HepG2 (cell line): ENCODE data around the gene VGLL4. TPM values are rescaled to one million over a fixed set of nuclear protein-coding genes. Genes with fewer than 3 reads are reported as not detected.
A peak's percentile ranks its signal among the peaks of the same experiment; 100 is the strongest.

Experiments used
- CBX2 ChIP-seq, 2 experiments: fragments of 200-600 bp in 1 of 2; sonication (generic); formaldehyde crosslinking in 1 of 2; IDR thresholded peaks; 2 replicates each; pipeline versions ENCODE4 v1.7.0 to v1.8.1; 2018 to 2022; ENCODE audit warnings: low read depth in 2 of 2, low read length in 1 of 2, mild to moderate bottlenecking in 1 of 2, missing genetic modification reagents in 1 of 2
- CREB1 ChIP-seq, 2 experiments: fragments of 450-650 bp in 1 of 2; IDR thresholded peaks; 2 replicates each; pipeline ENCODE4 v1.6.1; 2016 to 2017; ENCODE audit warnings: control low read depth in 1 of 2, mild to moderate bottlenecking in 1 of 2, missing compliant biosample characterization in 1 of 2, missing genetic modification characterization in 1 of 2
- DR1 ChIP-seq: sonication (generic); formaldehyde crosslinking; IDR thresholded peaks from 2 replicates; pipeline ENCODE4 v1.8.0; 2021; ENCODE audit warnings: mild to moderate bottlenecking, missing genetic modification reagents, inconsistent platforms
- ELF3 ChIP-seq: IDR thresholded peaks from 2 replicates; pipeline ENCODE4 v1.6.1; 2016; ENCODE audit warnings: missing genetic modification reagents, missing compliant biosample characterization
- FLYWCH1 ChIP-seq: sonication (generic); formaldehyde crosslinking; IDR thresholded peaks from 2 replicates; pipeline ENCODE4 v1.8.1; 2023; ENCODE audit warnings: mild to moderate bottlenecking, missing genetic modification reagents
- FOXP1 ChIP-seq, 2 experiments: fragments of 450-650 bp in 1 of 2; IDR thresholded peaks; 2 replicates each; pipeline ENCODE4 v1.6.1; 2017 to 2018; ENCODE audit warnings: antibody characterized with exemption in 1 of 2
- GATAD2A ChIP-seq: IDR thresholded peaks from 2 replicates; pipeline ENCODE4 v1.6.1; 2016
- SOX5 ChIP-seq: IDR thresholded peaks from 2 replicates; pipeline ENCODE4 v1.6.1; 2016; ENCODE audit warnings: borderline replicate concordance
- TEAD3 ChIP-seq: optimal IDR thresholded peaks from 2 replicates; pipeline ENCODE3; 2016; ENCODE audit warnings: borderline replicate concordance
- ZKSCAN8 ChIP-seq: IDR thresholded peaks from 2 replicates; pipeline ENCODE4 v1.6.1; 2016; ENCODE audit warnings: borderline replicate concordance, missing genetic modification reagents, missing compliant biosample characterization
- ZMAT3 ChIP-seq: sonication (generic); formaldehyde crosslinking; conservative IDR thresholded peaks from 2 replicates; pipeline ENCODE4 v1.7.0; 2021; ENCODE audit warnings: missing genetic modification reagents
- ZNF225 ChIP-seq: sonication (generic); formaldehyde crosslinking; IDR thresholded peaks from 2 replicates; pipeline ENCODE4 v1.4.0; 2020; ENCODE audit warnings: mild to moderate bottlenecking, missing genetic modification reagents
- ZNF333 ChIP-seq: sonication (generic); formaldehyde crosslinking; IDR thresholded peaks from 2 replicates; pipeline ENCODE4 v1.4.0; 2020; ENCODE audit warnings: mild to moderate bottlenecking, missing genetic modification reagents, borderline replicate concordance
- ZNF441 ChIP-seq: sonication (generic); formaldehyde crosslinking; IDR thresholded peaks from 2 replicates; pipeline ENCODE4 v1.7.0; 2021; ENCODE audit warnings: missing genetic modification reagents, borderline replicate concordance
- ZNF747 ChIP-seq: sonication (generic); formaldehyde crosslinking; IDR thresholded peaks from 2 replicates; pipeline ENCODE4 v1.8.1; 2023; ENCODE audit warnings: missing genetic modification reagents, mild to moderate bottlenecking, borderline replicate concordance
- ZNF773 ChIP-seq: sonication (generic); formaldehyde crosslinking; IDR thresholded peaks from 2 replicates; pipeline ENCODE4 v1.4.0; 2020; ENCODE audit warnings: missing genetic modification reagents, borderline replicate concordance
- ZNF775 ChIP-seq: sonication (generic); formaldehyde crosslinking; IDR thresholded peaks from 2 replicates; pipeline ENCODE4 v1.4.0; 2020; ENCODE audit warnings: missing genetic modification reagents, mild to moderate bottlenecking, moderate library complexity, borderline replicate concordance
- polyA plus RNA-seq, 8 experiments: library from polyadenylated mRNA; depleted of rRNA in 3 of 8; stranded (reverse) in 7 of 8; unstranded in 1 of 8; fragments of >200 nt; fragmentation: Illumina TruSeq in 4 of 8; extraction: Trizol in 4 of 8; gene quantifications; 2 replicates each; pipeline versions ENCODE4 v1.2.1 to v1.2.3, GENCODE V29; 2011 to 2016; ENCODE audit warnings: low read depth in 4 of 8, missing spikeins in 1 of 8, mixed read lengths in 1 of 8; ENCODE audit not compliant: insufficient read depth in 1 of 8
- total RNA-seq, 5 experiments: library from RNA; depleted of rRNA; stranded (reverse); fragments of >200 nt; fragmentation: Illumina TruSeq; extraction: Trizol; gene quantifications; 2 replicates each; pipeline ENCODE4 v1.2.3, GENCODE V29; 2016; ENCODE audit warnings: low read depth in 1 of 5
- TF ChIP-seq, protein P1 (sequence below): sonication (generic); formaldehyde crosslinking; IDR thresholded peaks from 2 replicates; pipeline ENCODE4 v1.5.1; 2020; ENCODE audit warnings: mild to moderate bottlenecking, missing genetic modification reagents, borderline replicate concordance
- TF ChIP-seq, protein P2 (sequence below): sonication (generic); formaldehyde crosslinking; IDR thresholded peaks from 2 replicates; pipeline ENCODE4 v1.8.0; 2022; ENCODE audit warnings: missing genetic modification reagents, mild to moderate bottlenecking, inconsistent platforms, borderline replicate concordance
- TF ChIP-seq, protein P3 (sequence below): sonication (generic); formaldehyde crosslinking; IDR thresholded peaks from 2 replicates; pipeline ENCODE4 v1.4.0; 2020; ENCODE audit warnings: missing genetic modification reagents

The VGLL4 gene
- total and polyA plus RNA-seq, 2 of the 13 experiments (the other 11 are each of a cell fraction or from before 2014, with no cell fraction given): 23.2 to 39.0 TPM

DNA sequence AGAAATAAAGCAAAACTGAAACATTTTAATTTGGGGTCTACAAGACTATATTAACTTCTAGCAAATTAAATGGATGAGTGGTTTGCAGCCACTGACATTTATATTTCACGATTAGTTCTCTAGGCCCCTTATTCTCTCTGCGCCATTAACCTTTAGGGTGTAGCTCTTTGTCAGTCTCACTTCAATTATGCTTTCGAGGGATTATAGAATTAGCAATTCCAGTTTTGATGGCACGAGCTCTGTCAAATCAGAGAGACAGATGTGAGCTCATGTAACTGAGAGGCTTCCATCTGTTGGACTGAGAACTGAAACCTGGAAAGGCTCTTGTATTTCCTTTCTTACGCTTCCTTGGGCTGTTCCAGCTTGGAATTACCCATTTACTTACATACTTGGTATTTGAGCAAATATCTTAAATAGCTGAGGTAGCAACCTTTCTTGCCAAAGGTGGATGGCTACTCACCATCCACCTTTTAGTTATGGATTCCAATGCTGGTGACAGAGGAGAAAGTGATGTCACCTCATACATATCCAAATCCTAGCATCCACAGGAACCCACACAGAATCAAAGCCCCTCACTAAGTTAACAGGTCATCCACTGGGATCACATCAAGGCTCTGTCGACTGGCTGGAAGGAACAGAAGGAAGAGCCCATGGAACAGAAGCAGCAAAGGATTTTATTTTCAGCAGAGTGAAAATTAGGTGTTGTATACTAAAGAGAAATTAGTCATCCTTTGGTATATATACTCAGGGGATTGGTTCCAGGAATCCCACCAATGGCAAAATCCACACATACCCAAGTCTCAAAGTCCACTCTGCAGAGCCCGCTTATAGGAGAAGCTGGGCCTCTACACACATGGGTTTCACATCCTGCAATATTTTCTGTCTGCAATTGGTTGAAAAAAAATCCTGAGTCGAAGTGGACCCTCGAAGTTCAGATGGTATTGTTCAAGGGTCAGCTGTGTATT is 20.8 kb downstream of the VGLL4 start (continued):
- TF ChIP-seq, protein P1, sequence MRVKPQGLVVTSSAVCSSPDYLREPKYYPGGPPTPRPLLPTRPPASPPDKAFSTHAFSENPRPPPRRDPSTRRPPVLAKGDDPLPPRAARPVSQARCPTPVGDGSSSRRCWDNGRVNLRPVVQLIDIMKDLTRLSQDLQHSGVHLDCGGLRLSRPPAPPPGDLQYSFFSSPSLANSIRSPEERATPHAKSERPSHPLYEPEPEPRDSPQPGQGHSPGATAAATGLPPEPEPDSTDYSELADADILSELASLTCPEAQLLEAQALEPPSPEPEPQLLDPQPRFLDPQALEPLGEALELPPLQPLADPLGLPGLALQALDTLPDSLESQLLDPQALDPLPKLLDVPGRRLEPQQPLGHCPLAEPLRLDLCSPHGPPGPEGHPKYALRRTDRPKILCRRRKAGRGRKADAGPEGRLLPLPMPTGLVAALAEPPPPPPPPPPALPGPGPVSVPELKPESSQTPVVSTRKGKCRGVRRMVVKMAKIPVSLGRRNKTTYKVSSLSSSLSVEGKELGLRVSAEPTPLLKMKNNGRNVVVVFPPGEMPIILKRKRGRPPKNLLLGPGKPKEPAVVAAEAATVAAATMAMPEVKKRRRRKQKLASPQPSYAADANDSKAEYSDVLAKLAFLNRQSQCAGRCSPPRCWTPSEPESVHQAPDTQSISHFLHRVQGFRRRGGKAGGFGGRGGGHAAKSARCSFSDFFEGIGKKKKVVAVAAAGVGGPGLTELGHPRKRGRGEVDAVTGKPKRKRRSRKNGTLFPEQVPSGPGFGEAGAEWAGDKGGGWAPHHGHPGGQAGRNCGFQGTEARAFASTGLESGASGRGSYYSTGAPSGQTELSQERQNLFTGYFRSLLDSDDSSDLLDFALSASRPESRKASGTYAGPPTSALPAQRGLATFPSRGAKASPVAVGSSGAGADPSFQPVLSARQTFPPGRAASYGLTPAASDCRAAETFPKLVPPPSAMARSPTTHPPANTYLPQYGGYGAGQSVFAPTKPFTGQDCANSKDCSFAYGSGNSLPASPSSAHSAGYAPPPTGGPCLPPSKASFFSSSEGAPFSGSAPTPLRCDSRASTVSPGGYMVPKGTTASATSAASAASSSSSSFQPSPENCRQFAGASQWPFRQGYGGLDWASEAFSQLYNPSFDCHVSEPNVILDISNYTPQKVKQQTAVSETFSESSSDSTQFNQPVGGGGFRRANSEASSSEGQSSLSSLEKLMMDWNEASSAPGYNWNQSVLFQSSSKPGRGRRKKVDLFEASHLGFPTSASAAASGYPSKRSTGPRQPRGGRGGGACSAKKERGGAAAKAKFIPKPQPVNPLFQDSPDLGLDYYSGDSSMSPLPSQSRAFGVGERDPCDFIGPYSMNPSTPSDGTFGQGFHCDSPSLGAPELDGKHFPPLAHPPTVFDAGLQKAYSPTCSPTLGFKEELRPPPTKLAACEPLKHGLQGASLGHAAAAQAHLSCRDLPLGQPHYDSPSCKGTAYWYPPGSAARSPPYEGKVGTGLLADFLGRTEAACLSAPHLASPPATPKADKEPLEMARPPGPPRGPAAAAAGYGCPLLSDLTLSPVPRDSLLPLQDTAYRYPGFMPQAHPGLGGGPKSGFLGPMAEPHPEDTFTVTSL: peak; percentile 62; the same call in 1 of the 2 replicates
- no peak for TF ChIP-seq DR1
- 0 out of 2 replicates have a peak, but pooled peaks have one; percentile 44 for TF ChIP-seq ZMAT3 (CRISPR knock-in tag)
- TF ChIP-seq, protein P2, sequence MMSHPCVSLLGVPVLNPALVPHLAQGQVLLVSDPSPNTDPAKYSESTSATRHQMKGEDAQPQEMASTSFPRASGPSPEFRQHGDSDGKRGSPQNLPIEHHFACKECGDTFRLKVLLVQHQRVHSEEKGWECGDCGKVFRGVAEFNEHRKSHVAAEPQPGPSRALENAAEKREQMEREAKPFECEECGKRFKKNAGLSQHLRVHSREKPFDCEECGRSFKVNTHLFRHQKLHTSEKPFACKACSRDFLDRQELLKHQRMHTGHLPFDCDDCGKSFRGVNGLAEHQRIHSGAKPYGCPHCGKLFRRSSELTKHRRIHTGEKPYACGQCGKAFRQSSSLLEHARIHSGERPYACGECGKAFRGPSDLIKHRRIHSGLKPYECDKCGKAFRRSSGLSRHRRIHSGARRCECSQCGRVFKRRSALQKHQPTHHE (CRISPR knock-in tag): no peak
- TF ChIP-seq ZNF773: no peak
- no peak for TF ChIP-seq ZNF775 (CRISPR knock-in tag)
- no peak for TF ChIP-seq ZNF225 (CRISPR knock-in tag)
- no peak for TF ChIP-seq CREB1 (IDR thresholded peaks at IDR 0.05)
- peak; percentile 48; the same call in 1 of the 2 replicates for TF ChIP-seq CREB1 (CRISPR knock-in tag; IDR thresholded peaks at IDR 0.05)
- no peak for TF ChIP-seq ZNF747 (CRISPR knock-in tag)
- 0 out of 2 replicates have a peak, but pooled peaks have one; percentile 36 for TF ChIP-seq ZNF441
- peak; percentile 80 for TF ChIP-seq TEAD3 (CRISPR knock-in tag)
- no peak for TF ChIP-seq FLYWCH1 (CRISPR knock-in tag)
- peak; percentile 82 for TF ChIP-seq SOX5 (CRISPR knock-in tag)
- no peak for TF ChIP-seq FOXP1 (IDR thresholded peaks at IDR 0.05)
- peak; percentile 57 for TF ChIP-seq FOXP1 (CRISPR knock-in tag; IDR thresholded peaks at IDR 0.05)
- peak; percentile 36; the same call in 1 of the 2 replicates for TF ChIP-seq ZKSCAN8
- TF ChIP-seq, protein P3, sequence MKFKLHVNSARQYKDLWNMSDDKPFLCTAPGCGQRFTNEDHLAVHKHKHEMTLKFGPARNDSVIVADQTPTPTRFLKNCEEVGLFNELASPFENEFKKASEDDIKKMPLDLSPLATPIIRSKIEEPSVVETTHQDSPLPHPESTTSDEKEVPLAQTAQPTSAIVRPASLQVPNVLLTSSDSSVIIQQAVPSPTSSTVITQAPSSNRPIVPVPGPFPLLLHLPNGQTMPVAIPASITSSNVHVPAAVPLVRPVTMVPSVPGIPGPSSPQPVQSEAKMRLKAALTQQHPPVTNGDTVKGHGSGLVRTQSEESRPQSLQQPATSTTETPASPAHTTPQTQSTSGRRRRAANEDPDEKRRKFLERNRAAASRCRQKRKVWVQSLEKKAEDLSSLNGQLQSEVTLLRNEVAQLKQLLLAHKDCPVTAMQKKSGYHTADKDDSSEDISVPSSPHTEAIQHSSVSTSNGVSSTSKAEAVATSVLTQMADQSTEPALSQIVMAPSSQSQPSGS (CRISPR knock-in tag): peak; percentile 53; the same call in 1 of the 2 replicates
- peak; percentile 93 for TF ChIP-seq GATAD2A
- no peak for TF ChIP-seq CBX2 (IDR thresholded peaks at IDR 0.05; ENCODE audit: low read depth, low read length)
- TF ChIP-seq CBX2 (CRISPR knock-in tag; IDR thresholded peaks at IDR 0.05; ENCODE audit: low read depth): no peak
- TF ChIP-seq ELF3: peak; percentile 71
- no peak for TF ChIP-seq ZNF333 (CRISPR knock-in tag)
